DOHH2 (cell line): ENCODE measurements around the gene GYS1.

Source experiments
- CTCF ChIP-seq: fragments of 200-600 bp; sonication (generic); IDR thresholded peaks from one replicate; pipeline ENCODE4 v1.5.1; 2014; ENCODE audit warnings: antibody characterized with exemption, mild to moderate bottlenecking, low read depth, low read length; ENCODE audit not compliant: poor library complexity, severe bottlenecking
- EZH2phosphoT487 ChIP-seq: fragments of 200-600 bp; sonication (generic); IDR thresholded peaks from 2 replicates; pipeline ENCODE4 v1.6.1; 2017; ENCODE audit warnings: borderline replicate concordance, mild to moderate bottlenecking, antibody characterized with exemption, low read length, moderate library complexity, mixed read lengths

DNA sequence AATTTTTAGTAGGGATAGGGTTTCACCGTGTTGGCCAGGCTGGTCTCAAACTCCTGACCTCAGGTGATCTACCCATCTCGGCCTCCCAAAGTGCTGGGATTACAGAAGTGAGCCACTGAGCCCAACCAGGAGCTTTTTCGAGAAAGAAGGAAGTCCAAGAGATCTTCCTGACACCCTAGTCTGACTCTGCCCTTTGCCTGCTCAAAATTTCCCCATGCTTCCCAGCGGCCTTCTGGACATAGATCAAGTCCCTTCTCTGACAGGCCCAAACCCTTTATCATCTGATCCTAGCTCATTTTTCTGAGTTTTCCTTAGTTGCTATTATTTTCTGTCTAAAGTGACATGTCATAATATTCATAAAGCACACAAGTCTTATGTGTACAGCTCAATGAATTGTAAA lies 40.0 kb downstream of the GYS1 start:
- no peak for TF ChIP-seq CTCF
- TF ChIP-seq EZH2phosphoT487 = no peak
